Naive thymus-derived CD8-positive, alpha-beta T cell (primary cell): ENCODE results near the gene CHAMP1. TPM values are rescaled to one million over a fixed set of nuclear protein-coding genes. Genes with fewer than 3 reads are reported as not detected.

Source experiments
- ATAC-seq, 2 donors: fragments of 150-1000 bp; cut with Tn5 transposase in 1 of 2; sonication (Bioruptor Pico), chemical (Tn5 transposase) in 1 of 2; 1 replicate in 1 of 2; 2 replicates in 1 of 2; pipeline ENCODE4 v1.10.0; 2021; ENCODE audit warnings: mild to moderate bottlenecking in 2 of 2, moderate library complexity in 2 of 2
- POLR2A ChIA-PET: fragments of 350-600 bp; sonication (Branson Sonifier 250); formaldehyde crosslinking; loops from one replicate; lab custom pipeline; 2021; ENCODE audit warnings: antibody characterized with exemption; lab: Charles Lee
- DNase-seq, 10 donors: peaks; one replicate each; pipeline versions ENCODE4 v3.0.0 to v3.0.0-alpha.2; 2020 to 2022
- H3K27ac Mint-ChIP-seq, 10 donors: one replicate each; pipeline ENCODE4 v1.8.0; 2020 to 2022; ENCODE audit warnings: mild to moderate bottlenecking in 10 of 10, mixed read lengths in 10 of 10, moderate library complexity in 4 of 10, inconsistent platforms in 1 of 10
- H3K27me3 Mint-ChIP-seq, 5 donors: one replicate each; pipeline ENCODE4 v1.8.0; 2021 to 2022; ENCODE audit warnings: mixed read lengths in 5 of 5
- H3K36me3 Mint-ChIP-seq, 3 donors: one replicate each; pipeline ENCODE4 v1.8.0; 2020 to 2022; ENCODE audit warnings: mixed read lengths in 3 of 3, mild to moderate bottlenecking in 2 of 3, inconsistent platforms in 1 of 3
- H3K4me1 Mint-ChIP-seq, 4 donors: one replicate each; pipeline ENCODE4 v1.8.0; 2021 to 2022; ENCODE audit warnings: mixed read lengths in 4 of 4
- H3K4me3 Mint-ChIP-seq, 10 donors: one replicate each; pipeline ENCODE4 v1.8.0; 2020 to 2022; ENCODE audit warnings: mild to moderate bottlenecking in 10 of 10, mixed read lengths in 10 of 10, moderate library complexity in 6 of 10, inconsistent platforms in 1 of 10
- H3K9me3 Mint-ChIP-seq, 9 donors: one replicate each; pipeline ENCODE4 v1.8.0; 2020 to 2022; ENCODE audit warnings: mixed read lengths in 9 of 9, mild to moderate bottlenecking in 3 of 9, inconsistent platforms in 1 of 9, moderate library complexity in 1 of 9
- polyA plus RNA-seq, 3 donors: library from polyadenylated mRNA; unstranded; fragments of 300-500 nt; fragmentation: Illumina TruSeq; gene quantifications; one replicate each; pipeline ENCODE4 v1.2.3, GENCODE V29; 2021
- total RNA-seq, 8 experiments: library from RNA in 2 of 8; stranded (reverse) in 2 of 8; gene quantifications; one replicate each; pipeline ENCODE4 v1.2.3 and lab custom pipeline; 2021 to 2026

Gene CHAMP1
- total and polyA plus RNA-seq, 5 experiments from 2014 or later: 4.4 to 27.3 (median 7.5) TPM

DNA sequence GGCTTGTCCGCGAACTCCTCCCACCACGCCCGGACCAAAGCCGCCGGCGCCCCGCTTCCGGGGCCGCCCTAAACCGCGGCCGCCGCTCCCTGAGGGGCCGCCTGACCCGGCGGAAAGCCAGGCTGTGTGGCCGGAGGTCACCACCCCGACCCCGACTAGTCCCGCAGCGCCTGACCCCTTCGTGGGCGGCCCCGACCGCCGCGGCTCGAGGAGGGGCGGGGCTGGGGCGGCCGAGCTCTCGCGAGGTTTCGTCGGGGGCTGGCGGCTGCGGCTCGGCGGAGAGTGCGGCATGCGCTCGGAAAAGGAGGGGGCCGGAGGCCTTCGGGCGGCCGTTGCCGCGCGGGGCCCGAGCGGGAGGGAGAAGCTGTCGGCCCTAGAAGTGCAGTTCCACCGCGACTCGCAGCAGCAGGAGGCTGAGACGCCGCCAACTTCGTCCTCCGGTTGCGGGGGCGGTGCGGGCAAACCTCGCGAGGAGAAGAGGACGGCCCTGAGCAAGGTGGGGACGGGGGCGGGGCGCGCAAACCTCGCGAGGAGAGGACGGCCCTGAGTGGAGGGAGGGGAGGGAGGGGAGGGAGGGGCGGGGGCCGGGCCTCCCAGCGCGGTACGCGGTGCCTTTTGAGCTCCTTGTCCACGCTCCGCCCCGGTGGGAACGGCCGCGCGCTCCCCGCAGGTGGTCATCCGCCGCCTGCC, 32.8 kb upstream of the CHAMP1 start, which contains the start of gene UPF3A:
UPF3A (plus strand) TSS at position 251 of the 690 bp plus-strand sequence; CDS start at position 290, 39 bp downstream.
- no peaks in the 10 kb centered on the region for H3K27me3 Mint-ChIP-seq
- H3K36me3 Mint-ChIP-seq: peaks cover 3 to 35% (median 9%) of the 10 kb centered on the region in 3 donors
- H3K4me1 Mint-ChIP-seq: peaks cover 22 to 48% (median 38%) of the 10 kb centered on the region in 4 donors
- peak; percentile 77 to 83 for ATAC-seq
- peak within 1 kb of the TSS; percentile 95 to 98 (median 96) for H3K27ac Mint-ChIP-seq
- no peaks in the 10 kb centered on the region for H3K9me3 Mint-ChIP-seq
- DNase-seq: peak; percentile 74 to 98 (median 86)
- POLR2A ChIA-PET: interaction anchor here (0.7 to 2.7 kb wide), 16 partner anchors 13 to 216 kb away, joined by 3 to 14 read pairs (median 4); partner anchors contain the start of gene CDC16
- peak within 1 kb of the TSS; percentile 87 to 96 (median 92) for H3K4me3 Mint-ChIP-seq

DNA sequence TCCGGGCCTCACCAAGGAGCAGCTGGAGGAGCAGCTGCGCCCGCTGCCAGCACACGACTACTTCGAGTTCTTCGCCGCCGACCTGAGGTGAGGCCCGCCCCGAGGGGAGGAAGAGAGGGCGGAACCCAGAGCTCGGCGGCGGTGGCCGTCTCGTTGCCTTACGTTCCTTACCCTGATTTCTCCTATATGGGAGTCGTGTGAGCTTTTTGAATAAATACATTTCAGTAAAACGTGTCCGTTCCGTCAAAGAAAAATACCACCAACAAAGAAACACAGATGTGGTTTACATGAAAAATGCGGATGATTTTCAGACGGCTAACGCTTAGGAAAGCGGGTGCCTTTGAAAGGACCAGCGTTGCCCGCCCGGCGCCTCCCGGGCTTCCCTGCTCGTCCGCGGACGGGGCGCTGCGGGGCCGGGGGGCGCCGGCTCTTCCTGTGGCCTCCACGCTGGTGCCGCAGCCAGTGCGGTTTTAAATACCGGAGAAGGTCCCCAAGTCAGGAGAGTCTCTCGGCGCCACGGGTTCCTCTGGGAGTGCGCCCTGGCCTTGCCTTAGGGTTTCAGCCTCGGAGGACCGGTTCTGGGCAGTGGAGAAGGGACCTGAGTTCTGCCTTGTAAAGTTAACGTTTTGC, 32.1 kb upstream of the CHAMP1 start:
- Mint-ChIP-seq H3K4me1 (peaks cover 23 to 50% (median 39%) of the 10 kb centered on the region in 4 donors), H3K27ac (peak overlapping the region; percentile 82 to 98 (median 93)), H3K36me3 (peaks cover 6 to 42% (median 14%) of the 10 kb centered on the region in 3 donors)

DNA sequence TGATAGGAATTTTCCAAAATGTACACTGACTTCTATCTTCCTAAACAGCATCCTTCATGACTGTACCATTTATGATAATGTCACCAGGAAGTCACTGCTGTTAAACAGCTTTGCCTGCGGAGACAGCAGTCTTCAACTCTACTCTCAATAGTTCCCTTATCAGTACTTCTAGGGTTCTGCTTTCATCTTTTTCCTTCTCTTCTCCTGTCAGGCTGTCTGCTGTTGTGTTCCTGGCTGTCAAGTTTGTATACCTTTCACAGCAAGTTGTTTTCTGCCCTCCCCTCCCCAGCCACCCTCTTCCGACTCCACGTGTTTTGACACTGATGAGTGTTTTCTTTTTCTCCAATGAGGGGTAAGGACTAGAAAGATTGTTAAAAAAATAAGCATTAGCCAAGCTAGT, 30.7 kb upstream of the CHAMP1 start:
- DNase-seq (no peak), ATAC-seq (no peak)
- peaks cover 23 to 52% (median 43%) of the 10 kb centered on the region in 4 donors for H3K4me1 Mint-ChIP-seq
- peak overlapping the region in 6 of 10 donors; percentile 1 to 81 (median 54) for H3K27ac Mint-ChIP-seq
- POLR2A ChIA-PET: no interaction called here
- no peaks in the 10 kb centered on the region for H3K27me3 Mint-ChIP-seq
- H3K36me3 Mint-ChIP-seq: peaks cover 6 to 53% (median 14%) of the 10 kb centered on the region in 3 donors
- peak overlapping the region; percentile 25 to 80 (median 58) for H3K4me3 Mint-ChIP-seq
- no peaks in the 10 kb centered on the region for H3K9me3 Mint-ChIP-seq

More for the DNA sequence above, 32.1 kb upstream of the CHAMP1 start:
- DNase-seq (peak in 8 of 10 donors; percentile 4 to 88 (median 66)), ATAC-seq (peak; percentile 72 to 76)
- POLR2A ChIA-PET: interaction anchor here (0.7 to 2.7 kb wide), 15 partner anchors 12 to 216 kb away, joined by 3 to 14 read pairs (median 4); partner anchors contain the start of gene CDC16
- no peaks in the 10 kb centered on the region for H3K27me3 Mint-ChIP-seq
- H3K4me3 Mint-ChIP-seq: peak overlapping the region; percentile 85 to 96 (median 88)
- no peaks in the 10 kb centered on the region for H3K9me3 Mint-ChIP-seq

GRCh38 chr13:114284680-114285079, 29.6 kb upstream of the CHAMP1 start:
- peaks cover 24 to 47% (median 36%) of the 10 kb centered on the region in 4 donors for H3K4me1 Mint-ChIP-seq
- H3K4me3 Mint-ChIP-seq: peak overlapping the region in 6 of 10 donors; percentile 20 to 66 (median 36)
- POLR2A ChIA-PET: no interaction called here
- DNase-seq: no peak
- peaks cover 6 to 64% (median 14%) of the 10 kb centered on the region in 3 donors for H3K36me3 Mint-ChIP-seq
- H3K27ac Mint-ChIP-seq: peak overlapping the region in 1 of 10 donors; percentile 31
- H3K9me3 Mint-ChIP-seq: no peaks in the 10 kb centered on the region
- no peak for ATAC-seq
- no peaks in the 10 kb centered on the region for H3K27me3 Mint-ChIP-seq

GRCh38 chr13:114285166-114285808, 29.0 kb upstream of the CHAMP1 start:
- peaks cover 20 to 42% (median 30%) of the 10 kb centered on the region in 4 donors for H3K4me1 Mint-ChIP-seq
- ATAC-seq: no peak
- H3K27ac Mint-ChIP-seq: peak overlapping the region in 1 of 10 donors; percentile 31
- peak overlapping the region in 5 of 10 donors; percentile 26 to 66 (median 40) for H3K4me3 Mint-ChIP-seq
- DNase-seq: no peak
- POLR2A ChIA-PET: no interaction called here
- H3K36me3 Mint-ChIP-seq: peaks cover 6 to 70% (median 14%) of the 10 kb centered on the region in 3 donors
- no peaks in the 10 kb centered on the region for H3K9me3 Mint-ChIP-seq
- H3K27me3 Mint-ChIP-seq: no peaks in the 10 kb centered on the region

DNA sequence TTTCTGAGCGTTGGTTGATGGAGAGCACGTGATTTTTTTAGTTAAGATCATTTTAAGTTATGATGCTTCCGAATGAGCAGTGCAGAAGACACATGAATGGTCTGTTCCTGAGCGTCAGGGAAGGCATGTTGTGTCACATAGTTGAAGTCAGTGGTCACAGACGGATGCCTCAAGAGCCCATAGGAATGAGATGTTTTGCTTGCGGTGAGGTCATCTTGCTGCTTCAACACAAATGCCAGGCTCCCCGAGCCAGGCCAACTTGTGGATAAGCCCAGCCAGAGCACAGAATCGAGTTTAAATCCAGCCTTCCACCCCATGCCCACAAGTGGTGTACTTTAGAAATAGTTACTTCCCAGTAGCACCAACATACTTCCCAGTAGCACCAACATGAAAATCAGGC, 27.5 kb upstream of the CHAMP1 start:
- H3K4me1 Mint-ChIP-seq: peaks cover 15 to 38% (median 23%) of the 10 kb centered on the region in 4 donors
- peaks cover 10 to 84% (median 18%) of the 10 kb centered on the region in 3 donors for H3K36me3 Mint-ChIP-seq
- no peak for DNase-seq
- POLR2A ChIA-PET: no interaction called here
- no peaks in the 10 kb centered on the region for H3K27me3 Mint-ChIP-seq
- no peaks in the 10 kb centered on the region for H3K9me3 Mint-ChIP-seq
- H3K27ac Mint-ChIP-seq: peak overlapping the region in 3 of 10 donors; percentile 48 to 81 (median 78)
- no peak for ATAC-seq
- no peak overlapping the region for H3K4me3 Mint-ChIP-seq

DNA sequence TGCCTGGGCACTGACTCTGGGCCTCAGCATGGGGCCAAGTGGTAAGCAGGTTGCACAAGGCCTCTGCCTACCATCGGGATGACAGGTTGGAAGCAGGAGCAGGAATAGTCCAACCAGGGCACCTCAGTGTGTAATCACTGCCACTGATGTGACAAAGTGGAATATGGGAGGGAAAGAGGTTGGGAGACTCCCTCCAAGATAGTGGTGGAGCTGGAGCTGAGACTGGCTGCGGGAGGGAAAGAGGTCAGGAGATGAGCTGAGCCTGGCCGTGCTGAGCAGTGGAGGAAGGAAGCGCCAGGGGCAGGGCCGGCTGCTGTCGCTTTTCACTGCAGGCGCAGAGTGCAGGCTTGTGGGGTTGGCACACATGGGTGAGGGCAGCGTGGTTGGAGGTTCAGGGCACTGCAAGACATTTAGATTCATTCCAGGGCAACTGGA, 26.1 kb upstream of the CHAMP1 start:
- Mint-ChIP-seq H3K4me3 (no peak overlapping the region), H3K27ac (peak overlapping the region in 3 of 10 donors; percentile 31 to 76 (median 68)), H3K36me3 (peaks cover 10 to 97% (median 20%) of the 10 kb centered on the region in 3 donors), H3K9me3 (no peaks in the 10 kb centered on the region), H3K27me3 (no peaks in the 10 kb centered on the region), H3K4me1 (peaks cover 15 to 33% (median 20%) of the 10 kb centered on the region in 4 donors)
- ATAC-seq: no peak
- no peak for DNase-seq
- POLR2A ChIA-PET: interaction anchor here (1.1 kb wide), 1 partner anchor 11 kb away, joined by 3 read pairs; no protein-coding TSS in a partner anchor

DNA sequence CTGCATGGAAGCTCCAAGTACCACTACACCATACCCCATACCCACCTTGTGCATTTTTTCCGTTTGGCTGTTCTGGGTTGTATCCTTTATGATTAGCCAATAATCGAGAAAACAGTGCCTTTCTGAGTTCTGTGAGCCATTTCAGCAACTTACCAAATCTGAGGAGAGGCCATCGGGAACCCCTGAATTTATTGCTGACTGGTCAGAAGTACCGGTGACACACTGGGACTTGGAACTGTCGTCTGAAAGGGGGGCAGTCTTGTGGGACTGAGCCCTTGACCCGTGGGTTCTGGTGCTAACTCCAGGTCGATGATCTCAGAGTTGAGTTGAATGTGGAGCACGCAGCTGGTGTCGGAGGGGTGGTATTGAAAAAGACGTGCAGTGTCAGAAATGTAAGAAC, 17.9 kb upstream of the CHAMP1 start:
- Mint-ChIP-seq H3K27me3 (no peaks in the 10 kb centered on the region), H3K4me3 (no peak overlapping the region), H3K36me3 (peaks cover 2 to 72% (median 8%) of the 10 kb centered on the region in 3 donors), H3K27ac (peak overlapping the region in 1 of 10 donors; percentile 83), H3K9me3 (no peaks in the 10 kb centered on the region), H3K4me1 (peaks cover 0 to 10% (median 2%) of the 10 kb centered on the region in 4 donors)
- DNase-seq (no peak), ATAC-seq (no peak)
- POLR2A ChIA-PET: no interaction called here

GRCh38 chr13:114296902-114297301, 17.4 kb upstream of the CHAMP1 start:
- POLR2A ChIA-PET: no interaction called here
- H3K27me3 Mint-ChIP-seq: no peaks in the 10 kb centered on the region
- H3K4me3 Mint-ChIP-seq: no peak overlapping the region
- DNase-seq (no peak), ATAC-seq (no peak)
- H3K9me3 Mint-ChIP-seq: no peaks in the 10 kb centered on the region
- peak overlapping the region in 2 of 10 donors; percentile 18 to 22 for H3K27ac Mint-ChIP-seq
- H3K4me1 Mint-ChIP-seq: peaks cover 0 to 12% (median under 1%) of the 10 kb centered on the region in 4 donors
- peaks cover 4 to 72% (median 9%) of the 10 kb centered on the region in 3 donors for H3K36me3 Mint-ChIP-seq

DNA sequence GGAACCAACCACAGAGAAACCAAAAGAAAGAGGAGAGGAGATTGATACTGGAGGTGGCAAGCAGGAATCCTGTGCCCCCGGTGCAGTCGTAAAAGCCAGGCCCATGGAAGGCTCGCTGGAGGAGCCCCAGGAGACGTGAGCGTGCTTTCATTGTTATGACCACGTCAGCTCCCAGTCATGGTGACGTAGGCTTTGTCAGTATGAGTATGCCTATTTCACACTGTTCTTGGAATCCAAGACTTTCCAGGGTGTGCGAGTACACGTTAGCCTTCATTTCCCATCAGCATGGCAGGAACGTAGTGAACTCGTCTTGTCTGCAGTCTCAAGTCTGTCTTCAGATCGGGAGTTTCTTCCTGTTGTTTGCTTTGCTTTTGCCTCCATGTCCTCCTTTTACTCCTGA, 15.4 kb upstream of the CHAMP1 start:
- peak overlapping the region in 2 of 10 donors; percentile 2 to 56 for H3K27ac Mint-ChIP-seq
- DNase-seq (no peak), ATAC-seq (no peak)
- H3K27me3 Mint-ChIP-seq: no peaks in the 10 kb centered on the region
- H3K9me3 Mint-ChIP-seq: no peaks in the 10 kb centered on the region
- POLR2A ChIA-PET: interaction anchor here (1.5 kb wide), 1 partner anchor 10 kb away, joined by 3 read pairs; no protein-coding TSS in a partner anchor
- H3K4me3 Mint-ChIP-seq: no peak overlapping the region
- peaks cover 0 to 12% (median under 1%) of the 10 kb centered on the region in 4 donors for H3K4me1 Mint-ChIP-seq
- peaks cover 4 to 72% (median 11%) of the 10 kb centered on the region in 3 donors for H3K36me3 Mint-ChIP-seq

GRCh38 chr13:114299604-114300305, 14.5 kb upstream of the CHAMP1 start:
- H3K4me3 Mint-ChIP-seq: no peak overlapping the region
- peaks cover 0 to 12% (median under 1%) of the 10 kb centered on the region in 4 donors for H3K4me1 Mint-ChIP-seq
- peaks cover 9 to 70% (median 14%) of the 10 kb centered on the region in 3 donors for H3K36me3 Mint-ChIP-seq
- POLR2A ChIA-PET: interaction anchor here (1.5 kb wide), 1 partner anchor 11 kb away, joined by 3 read pairs; no protein-coding TSS in a partner anchor
- DNase-seq (no peak), ATAC-seq (no peak)
- H3K9me3 Mint-ChIP-seq: no peaks in the 10 kb centered on the region
- H3K27me3 Mint-ChIP-seq: no peaks in the 10 kb centered on the region
- H3K27ac Mint-ChIP-seq: peak overlapping the region in 1 of 10 donors; percentile 56
